ENCODE results near the gene FAM90A1.
"Not testable (repeated sequence)": the region's sequence is repeated elsewhere in the genome, so short reads cannot be mapped to it uniquely, and the experiment has no call there.

The FAM90A1 gene

GRCh38 chr12:8181271-8181670, 46.1 kb downstream of the FAM90A1 start:
- not testable (repeated sequence) for FAIRE-seq; DNase-seq (ENCODE audit: insufficient read length, low spot score)

DNA sequence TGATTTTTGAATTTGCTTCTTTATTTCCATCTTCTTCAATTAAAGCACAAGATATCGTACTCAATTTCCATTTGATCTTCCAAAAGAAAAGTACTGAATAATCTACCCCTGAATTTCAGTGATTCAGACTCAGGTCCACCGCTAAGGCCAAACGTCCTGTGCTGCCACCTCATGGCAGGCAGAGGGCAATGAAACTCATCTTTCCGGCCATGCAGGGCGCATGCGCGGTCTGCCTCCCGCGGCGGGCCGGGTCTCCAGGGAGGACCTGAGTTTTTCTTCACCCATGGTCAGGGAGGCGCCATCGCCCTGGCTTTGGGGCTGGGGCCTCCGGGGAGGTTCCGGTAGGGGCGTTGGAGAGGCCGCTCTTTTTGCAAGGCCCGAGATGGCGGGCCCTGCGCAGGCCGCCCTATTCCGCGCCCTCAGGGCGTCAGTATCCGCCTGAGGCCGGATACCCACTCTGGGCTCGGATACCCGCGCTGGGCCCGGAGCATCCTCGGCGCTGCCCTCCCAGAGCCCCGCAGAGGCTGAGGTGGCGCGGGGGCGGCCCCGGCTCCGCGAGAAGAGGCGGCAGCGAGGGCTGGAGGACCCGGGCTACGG, 47.3 kb downstream of the FAM90A1 start:
- peak; percentile 44 for DNase-seq (ENCODE audit: insufficient read length, low spot score)
- FAIRE-seq: not testable (repeated sequence)

DNA sequence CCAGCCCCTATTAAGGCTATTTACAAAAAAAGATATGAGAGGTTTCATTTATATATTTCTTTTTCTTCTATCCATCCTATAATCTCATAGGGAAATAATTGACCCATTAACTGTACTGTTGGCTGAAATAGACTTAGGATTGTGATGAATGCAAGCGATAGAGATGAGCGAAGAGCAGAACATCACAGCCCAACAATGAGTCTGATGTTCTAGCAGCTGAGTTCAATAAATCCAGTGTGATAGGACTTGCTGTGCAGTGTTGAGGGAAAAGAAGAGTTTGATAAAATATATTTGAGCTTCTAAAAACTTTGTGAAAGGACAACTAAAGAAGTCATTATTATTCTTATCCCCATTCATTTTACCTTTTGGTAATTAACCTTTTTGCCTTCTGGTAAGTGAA, 54.5 kb downstream of the FAM90A1 start:
- not testable (repeated sequence) for FAIRE-seq; DNase-seq (ENCODE audit: insufficient read length, low spot score)

Measured in GM19239 (cell line).